Lung (tissue), 13 donors: Measurements from ENCODE around the gene ALKBH2. TPM values are rescaled to one million over a fixed set of nuclear protein-coding genes. Genes with fewer than 3 reads are reported as not detected.

Experiments
- ATAC-seq: fragments of 200-7000 bp; cut with Tn5 transposase; one replicate; pipeline ENCODE4 v1.9.1; 2020; ENCODE audit warnings: moderate number of reproducible peaks; ENCODE audit not compliant: insufficient read depth, low FRiP score
- DNase-seq, 3 donors: peaks; one replicate each; pipeline ENCODE4 v3.0.0-alpha.2; 2013 to 2017
- H3K27ac ChIP-seq, 2 donors: one replicate each; pipeline ENCODE4 v1.5.1; 2013; ENCODE audit warnings: mild to moderate bottlenecking in 2 of 2, moderate library complexity in 2 of 2, control low read depth in 1 of 2, inconsistent platforms in 1 of 2, low read depth in 1 of 2, low read length in 1 of 2
- H3K27me3 ChIP-seq, 3 donors: one replicate each; pipeline ENCODE4 v1.5.1; 2013; ENCODE audit warnings: low read length in 2 of 3; ENCODE audit not compliant: control insufficient read depth in 3 of 3, insufficient read depth in 3 of 3
- H3K36me3 ChIP-seq, 4 donors: one replicate each; pipeline ENCODE4 v1.5.1; 2013; ENCODE audit warnings: low read length in 4 of 4, mild to moderate bottlenecking in 1 of 4, moderate library complexity in 1 of 4; ENCODE audit not compliant: control insufficient read depth in 4 of 4, insufficient read depth in 4 of 4
- H3K4me1 ChIP-seq, 5 donors: one replicate each; pipeline ENCODE4 v1.5.1; 2013; ENCODE audit warnings: low read length in 5 of 5, mild to moderate bottlenecking in 2 of 5, moderate library complexity in 1 of 5; ENCODE audit not compliant: control insufficient read depth in 5 of 5, insufficient read depth in 5 of 5
- H3K4me3 ChIP-seq: one replicate; pipeline ENCODE4 v1.5.1; 2013; ENCODE audit warnings: mild to moderate bottlenecking, control low read depth, moderate library complexity
- H3K9ac ChIP-seq, 2 donors: one replicate each; pipeline ENCODE4 v1.5.1; 2013; ENCODE audit warnings: low read length in 2 of 2, control low read depth in 1 of 2; ENCODE audit not compliant: insufficient read depth in 1 of 2
- H3K9me3 ChIP-seq, 4 donors: one replicate each; pipeline ENCODE4 v1.5.1; 2013; ENCODE audit warnings: low read length in 3 of 4, mild to moderate bottlenecking in 1 of 4, moderate library complexity in 1 of 4; ENCODE audit not compliant: control insufficient read depth in 4 of 4, insufficient read depth in 3 of 4
- WGBS, 2 donors: extraction: QIAGEN DNeasy Blood & Tissue Kit; methylation state at CpG; one replicate each; pipeline ENCODE4 v1.1.7; 2013; 5-methylcytosine and 5-hydroxymethylcytosine counted together
- polyA plus RNA-seq, 2 donors: library from polyadenylated mRNA; stranded (reverse); fragments of 200-250 nt; gene quantifications; one replicate each; pipeline ENCODE4 v1.2.1, GENCODE V29; 2013
- small RNA-seq: library from RNA; depleted of rRNA; stranded (forward); fragments of <200 nt; gene quantifications from one replicate; pipeline ENCODE3, GENCODE V24; 2014; ENCODE audit warnings: low replicate concordance
- total RNA-seq, 2 donors: library from RNA; depleted of rRNA in 1 of 2; stranded (reverse); fragments of >200 nt in 1 of 2; gene quantifications; one replicate each; pipeline ENCODE4 v1.2.1, GENCODE V29; 2014 to 2021
- TF ChIP-seq, protein P1 (sequence below): IDR thresholded peaks from 2 replicates; pipeline ENCODE4 v1.5.1; 2012; ENCODE audit warnings: mild to moderate bottlenecking; ENCODE audit errors: control extremely low read depth, extremely low read depth
- donor health status: control.
- donor health status: control.
- donor health status: Bipolar disorder and iron deficiency.
- donor health status: healthy.
- donor health status: DM: yes; HTN: yes; CAD: no.

The ALKBH2 gene
- total and polyA plus RNA-seq, 4 donors = 10.7 to 42.5 (median 19.1) TPM

- 85 to 91% methylated on average over 5 of the region's 5 CpGs for WGBS, 2 donors
- Histone ChIP-seq H3K9me3 (peaks cover 0 to 6% (median 2%) of the 10 kb centered on the region in 4 donors), H3K4me1 (no peaks in the 10 kb centered on the region), H3K36me3 (no peaks in the 10 kb centered on the region), H3K9ac (no peak overlapping the region), H3K4me3 (no peak overlapping the region), H3K27me3 (no peaks in the 10 kb centered on the region), H3K27ac (no peak overlapping the region)
- ATAC-seq (no peak), DNase-seq (no peak)
- TF ChIP-seq, protein P1, sequence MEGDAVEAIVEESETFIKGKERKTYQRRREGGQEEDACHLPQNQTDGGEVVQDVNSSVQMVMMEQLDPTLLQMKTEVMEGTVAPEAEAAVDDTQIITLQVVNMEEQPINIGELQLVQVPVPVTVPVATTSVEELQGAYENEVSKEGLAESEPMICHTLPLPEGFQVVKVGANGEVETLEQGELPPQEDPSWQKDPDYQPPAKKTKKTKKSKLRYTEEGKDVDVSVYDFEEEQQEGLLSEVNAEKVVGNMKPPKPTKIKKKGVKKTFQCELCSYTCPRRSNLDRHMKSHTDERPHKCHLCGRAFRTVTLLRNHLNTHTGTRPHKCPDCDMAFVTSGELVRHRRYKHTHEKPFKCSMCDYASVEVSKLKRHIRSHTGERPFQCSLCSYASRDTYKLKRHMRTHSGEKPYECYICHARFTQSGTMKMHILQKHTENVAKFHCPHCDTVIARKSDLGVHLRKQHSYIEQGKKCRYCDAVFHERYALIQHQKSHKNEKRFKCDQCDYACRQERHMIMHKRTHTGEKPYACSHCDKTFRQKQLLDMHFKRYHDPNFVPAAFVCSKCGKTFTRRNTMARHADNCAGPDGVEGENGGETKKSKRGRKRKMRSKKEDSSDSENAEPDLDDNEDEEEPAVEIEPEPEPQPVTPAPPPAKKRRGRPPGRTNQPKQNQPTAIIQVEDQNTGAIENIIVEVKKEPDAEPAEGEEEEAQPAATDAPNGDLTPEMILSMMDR = no peak
These were observed 49.0 kb downstream of the ALKBH2 start for GRCh38 chr12:109044241-109044640.

Small RNA genes lying within 50 kb of the gene (small RNA-seq; reads per million reads assigned to genes)
- not detected for gene RNA5SP372

Other genes with a start within 250 kb of the ALKBH2 start
- 10 to 100 TPM; 29.0 to 39.5 TPM for gene SSH1, start 235.9 kb downstream of the ALKBH2 start, total RNA-seq
- gene SSH1, start 235.9 kb downstream of the ALKBH2 start, polyA plus RNA-seq = 10 to 100 TPM in 1 of 2 donors, 1 to 10 TPM in 1; 7.2 to 13.4 TPM
- gene DAO, start 213.4 kb downstream of the ALKBH2 start, total RNA-seq = not detected
- gene DAO, start 213.4 kb downstream of the ALKBH2 start, polyA plus RNA-seq = under 1 TPM in 1 of 2 donors, not detected in 1; 0.08 TPM
- gene SVOP, start 72.4 kb downstream of the ALKBH2 start, total RNA-seq = under 1 TPM in 1 of 2 donors, not detected in 1; 0.11 TPM
- gene SVOP, start 72.4 kb downstream of the ALKBH2 start, polyA plus RNA-seq = not detected
- gene USP30, start 40.9 kb downstream of the ALKBH2 start, total RNA-seq = 10 to 100 TPM in 1 of 2 donors, 1 to 10 TPM in 1; 8.8 to 17.9 TPM
- gene USP30, start 40.9 kb downstream of the ALKBH2 start, polyA plus RNA-seq = 1 to 10 TPM; 6.5 to 7.2 TPM
- gene UNG, start 4.1 kb upstream of the ALKBH2 start, total RNA-seq = 10 to 100 TPM; 17.2 to 17.8 TPM
- gene UNG, start 4.1 kb upstream of the ALKBH2 start, polyA plus RNA-seq = 10 to 100 TPM; 11.8 to 12.5 TPM
- gene ACACB, start 23.1 kb upstream of the ALKBH2 start, total RNA-seq = 10 to 100 TPM; 22.0 to 24.5 TPM
- 10 to 100 TPM in 1 of 2 donors, 1 to 10 TPM in 1; 2.9 to 14.5 TPM for gene ACACB, start 23.1 kb upstream of the ALKBH2 start, polyA plus RNA-seq
- gene FOXN4, start 215.8 kb upstream of the ALKBH2 start, total RNA-seq = under 1 TPM; 0.25 to 0.26 TPM
- under 1 TPM; 0.04 to 0.06 TPM for gene FOXN4, start 215.8 kb upstream of the ALKBH2 start, polyA plus RNA-seq